Neural cell (in vitro differentiated cells): Measurements from ENCODE around the gene PTPRD. TPM values are rescaled to one million over a fixed set of nuclear protein-coding genes. Genes with fewer than 3 reads are reported as not detected.

Source experiments
- H2AFZ ChIP-seq: fragments of 200-600, 300-800 bp; sonication (generic), shearing (Covaris generic); 2 replicates; pipeline ENCODE4 v1.6.0; 2014; ENCODE audit warnings: low read depth, mild to moderate bottlenecking, antibody characterized with exemption, low read length, moderate library complexity
- H3F3A ChIP-seq: fragments of 200-600 bp; shearing (Covaris generic); 2 replicates; pipeline ENCODE4 v1.6.1; 2016; ENCODE audit warnings: mild to moderate bottlenecking, moderate library complexity, mixed read lengths, antibody characterized with exemption, low read length; ENCODE audit not compliant: insufficient read depth, poor library complexity, severe bottlenecking
- H3K27ac ChIP-seq: fragments of 200-600, 300-800 bp; sonication (generic), shearing (Covaris generic); 2 replicates; pipeline ENCODE4 v1.5.1; 2014; ENCODE audit warnings: mild to moderate bottlenecking, low read length, moderate library complexity
- H3K27me3 ChIP-seq: fragments of 300-800, 200-600 bp; sonication (generic), shearing (Covaris generic); 2 replicates; pipeline ENCODE4 v1.6.0; 2014; ENCODE audit warnings: mild to moderate bottlenecking, low read depth, low read length, moderate library complexity; ENCODE audit not compliant: insufficient read depth
- H3K36me3 ChIP-seq: fragments of 300-800, 200-600 bp; sonication (generic), shearing (Covaris generic); 2 replicates; pipeline ENCODE4 v1.5.1; 2014; ENCODE audit warnings: mild to moderate bottlenecking, antibody characterized with exemption, low read length, moderate library complexity; ENCODE audit not compliant: insufficient read depth
- H3K4me2 ChIP-seq: fragments of 300-800, 200-600 bp; sonication (generic), shearing (Covaris generic); 2 replicates; pipeline ENCODE4 v1.6.0; 2014; ENCODE audit warnings: mild to moderate bottlenecking, low read length
- H3K4me3 ChIP-seq: fragments of 300-800, 200-600 bp; sonication (generic), shearing (Covaris generic); 2 replicates; pipeline ENCODE4 v1.5.1; 2014; ENCODE audit warnings: mild to moderate bottlenecking, low read length, moderate library complexity
- H3K79me2 ChIP-seq: fragments of 200-600 bp; shearing (Covaris generic); replicated peaks from 2 replicates; pipeline ENCODE4 v1.6.0; 2014; ENCODE audit warnings: mild to moderate bottlenecking, low read length, moderate library complexity; ENCODE audit not compliant: insufficient read depth
- H3K9ac ChIP-seq: fragments of 300-800, 200-600 bp; sonication (generic), shearing (Covaris generic); 2 replicates; pipeline ENCODE4 v1.6.1; 2016; ENCODE audit warnings: mild to moderate bottlenecking, low read length, mixed read lengths
- H3K9me2 ChIP-seq: fragments of 200-600 bp; shearing (Covaris generic); 2 replicates; pipeline ENCODE4 v1.6.1; 2016; ENCODE audit warnings: mild to moderate bottlenecking, low read length, mixed read lengths; ENCODE audit not compliant: insufficient read depth
- H3K9me3 ChIP-seq: fragments of 200-600, 300-800 bp; sonication (generic), shearing (Covaris generic); 2 replicates; pipeline ENCODE4 v1.6.1; 2016; ENCODE audit warnings: mild to moderate bottlenecking, mixed run types, low read length, moderate library complexity, mixed read lengths
- H4K20me1 ChIP-seq: fragments of 200-600 bp; shearing (Covaris generic); 2 replicates; pipeline ENCODE4 v1.6.1; 2016; ENCODE audit warnings: mild to moderate bottlenecking, mixed run types; ENCODE audit not compliant: insufficient read depth
- EP300 ChIP-seq: fragments of 450-650 bp; conservative IDR thresholded peaks from 2 replicates; pipeline ENCODE4 v1.6.1; 2014; ENCODE audit warnings: antibody characterized with exemption, mild to moderate bottlenecking, moderate library complexity; ENCODE audit not compliant: poor library complexity, severe bottlenecking
- EZH2 ChIP-seq: fragments of 200-600, 300-800 bp; shearing (Covaris generic), sonication (generic); IDR thresholded peaks from 2 replicates; pipeline ENCODE4 v1.6.1; 2014; ENCODE audit warnings: antibody characterized with exemption, low read length, borderline replicate concordance, mild to moderate bottlenecking; ENCODE audit not compliant: insufficient read depth, poor library complexity, severe bottlenecking
- MXI1 ChIP-seq: fragments of 450-650 bp; conservative IDR thresholded peaks from 2 replicates; pipeline ENCODE4 v1.6.1; 2014; ENCODE audit warnings: antibody characterized with exemption, mild to moderate bottlenecking; ENCODE audit not compliant: poor library complexity, severe bottlenecking
- POLR2AphosphoS5 ChIP-seq: IDR thresholded peaks from 2 replicates; pipeline ENCODE4 v1.6.1; 2012
- RAD21 ChIP-seq: fragments of 450-650 bp; conservative IDR thresholded peaks from 2 replicates; pipeline ENCODE4 v1.6.1; 2014; ENCODE audit warnings: antibody characterized with exemption, mild to moderate bottlenecking, moderate library complexity
- REST ChIP-seq: IDR thresholded peaks from 2 replicates; pipeline ENCODE4 v1.6.1; 2012; ENCODE audit warnings: borderline replicate concordance
- SMC3 ChIP-seq: fragments of 450-650 bp; conservative IDR thresholded peaks from 2 replicates; pipeline ENCODE4 v1.6.1; 2014; ENCODE audit warnings: antibody characterized with exemption, mild to moderate bottlenecking, moderate library complexity; ENCODE audit not compliant: poor library complexity
- TAF1 ChIP-seq: IDR thresholded peaks from 2 replicates; pipeline ENCODE4 v1.6.1; 2012; ENCODE audit warnings: low read depth
- polyA plus RNA-seq: library from polyadenylated mRNA; depleted of rRNA; stranded (reverse); fragments of >200 nt; gene quantifications from 2 replicates; pipeline ENCODE4 v1.2.3, GENCODE V29; 2014
- TF ChIP-seq, protein P1 (sequence below): fragments of 450-650 bp; IDR thresholded peaks from 2 replicates; pipeline ENCODE4 v1.5.1; 2014; ENCODE audit warnings: antibody characterized with exemption, mild to moderate bottlenecking, moderate library complexity; ENCODE audit not compliant: poor library complexity, severe bottlenecking

Gene PTPRD
- polyA plus RNA-seq, 1 donor from 2014 or later, result 143 TPM

- H3K9ac ChIP-seq, result no peak overlapping the region
- no peak for TF ChIP-seq MXI1
- no peak for TF ChIP-seq RAD21
- no peak for TF ChIP-seq TAF1
- TF ChIP-seq, protein P1, sequence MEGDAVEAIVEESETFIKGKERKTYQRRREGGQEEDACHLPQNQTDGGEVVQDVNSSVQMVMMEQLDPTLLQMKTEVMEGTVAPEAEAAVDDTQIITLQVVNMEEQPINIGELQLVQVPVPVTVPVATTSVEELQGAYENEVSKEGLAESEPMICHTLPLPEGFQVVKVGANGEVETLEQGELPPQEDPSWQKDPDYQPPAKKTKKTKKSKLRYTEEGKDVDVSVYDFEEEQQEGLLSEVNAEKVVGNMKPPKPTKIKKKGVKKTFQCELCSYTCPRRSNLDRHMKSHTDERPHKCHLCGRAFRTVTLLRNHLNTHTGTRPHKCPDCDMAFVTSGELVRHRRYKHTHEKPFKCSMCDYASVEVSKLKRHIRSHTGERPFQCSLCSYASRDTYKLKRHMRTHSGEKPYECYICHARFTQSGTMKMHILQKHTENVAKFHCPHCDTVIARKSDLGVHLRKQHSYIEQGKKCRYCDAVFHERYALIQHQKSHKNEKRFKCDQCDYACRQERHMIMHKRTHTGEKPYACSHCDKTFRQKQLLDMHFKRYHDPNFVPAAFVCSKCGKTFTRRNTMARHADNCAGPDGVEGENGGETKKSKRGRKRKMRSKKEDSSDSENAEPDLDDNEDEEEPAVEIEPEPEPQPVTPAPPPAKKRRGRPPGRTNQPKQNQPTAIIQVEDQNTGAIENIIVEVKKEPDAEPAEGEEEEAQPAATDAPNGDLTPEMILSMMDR, result no peak
- no peak for TF ChIP-seq REST
- TF ChIP-seq SMC3, result no peak
- TF ChIP-seq EP300, result no peak
- TF ChIP-seq EZH2, result no peak
- no peak for TF ChIP-seq POLR2AphosphoS5
- H3K27ac ChIP-seq, result no peak overlapping the region
- no peaks in the 10 kb centered on the region for H3K36me3 ChIP-seq
- no peaks in the 10 kb centered on the region for H3K9me2 ChIP-seq
- H4K20me1 ChIP-seq, result no peaks in the 10 kb centered on the region
- peaks cover 6% of the 10 kb centered on the region for H3F3A ChIP-seq
- H2AFZ ChIP-seq, result no peak overlapping the region
- H3K9me3 ChIP-seq, result no peaks in the 10 kb centered on the region
- no peaks in the 10 kb centered on the region for H3K27me3 ChIP-seq
- no peak overlapping the region for H3K4me2 ChIP-seq
- peaks cover 28% of the 10 kb centered on the region for H3K79me2 ChIP-seq
- H3K4me3 ChIP-seq, result no peak overlapping the region
Measured at GRCh38 chr9:8706531-8706930, 1906.3 kb downstream of the PTPRD start.

GRCh38 chr9:8705861-8706260 is 1906.9 kb downstream of the PTPRD start:
- no peak overlapping the region for H3K4me2 ChIP-seq
- no peaks in the 10 kb centered on the region for H3K9me3 ChIP-seq
- no peaks in the 10 kb centered on the region for H3K9me2 ChIP-seq
- H3K9ac ChIP-seq, result no peak overlapping the region
- H3K4me3 ChIP-seq, result no peak overlapping the region
- no peak overlapping the region for H2AFZ ChIP-seq
- TF ChIP-seq MXI1 (no peak), REST (no peak), SMC3 (no peak), EP300 (no peak), TAF1 (no peak)
- TF ChIP-seq, protein P1, result no peak
- H3K36me3 ChIP-seq, result no peaks in the 10 kb centered on the region
- no peaks in the 10 kb centered on the region for H3K27me3 ChIP-seq
- H3F3A ChIP-seq, result peaks cover 6% of the 10 kb centered on the region
- H4K20me1 ChIP-seq, result no peaks in the 10 kb centered on the region
- peaks cover 28% of the 10 kb centered on the region for H3K79me2 ChIP-seq
- H3K27ac ChIP-seq, result no peak overlapping the region
